T47D (cell line): ENCODE data around the gene FCN1.

Source experiments
- DNase-seq, 2 experiments: peaks; one replicate each; pipeline versions ENCODE4 v3.0.0 to v3.0.0-alpha.2; 2011 to 2012; ENCODE audit warnings: low read depth in 1 of 2, low spot score in 1 of 2
- JUND ChIP-seq: IDR thresholded peaks from 2 replicates; pipeline ENCODE4 v1.6.1; 2012; ENCODE audit warnings: low read depth
- in situ Hi-C: cut with HindIII; loops from 2 replicates; pipeline ENCODE4 v1.10.0; 2016; ENCODE audit warnings: low sequenced_read_pairs, low pct_unique_long_range_greater_than_20kb

FCN1 gene

DNA sequence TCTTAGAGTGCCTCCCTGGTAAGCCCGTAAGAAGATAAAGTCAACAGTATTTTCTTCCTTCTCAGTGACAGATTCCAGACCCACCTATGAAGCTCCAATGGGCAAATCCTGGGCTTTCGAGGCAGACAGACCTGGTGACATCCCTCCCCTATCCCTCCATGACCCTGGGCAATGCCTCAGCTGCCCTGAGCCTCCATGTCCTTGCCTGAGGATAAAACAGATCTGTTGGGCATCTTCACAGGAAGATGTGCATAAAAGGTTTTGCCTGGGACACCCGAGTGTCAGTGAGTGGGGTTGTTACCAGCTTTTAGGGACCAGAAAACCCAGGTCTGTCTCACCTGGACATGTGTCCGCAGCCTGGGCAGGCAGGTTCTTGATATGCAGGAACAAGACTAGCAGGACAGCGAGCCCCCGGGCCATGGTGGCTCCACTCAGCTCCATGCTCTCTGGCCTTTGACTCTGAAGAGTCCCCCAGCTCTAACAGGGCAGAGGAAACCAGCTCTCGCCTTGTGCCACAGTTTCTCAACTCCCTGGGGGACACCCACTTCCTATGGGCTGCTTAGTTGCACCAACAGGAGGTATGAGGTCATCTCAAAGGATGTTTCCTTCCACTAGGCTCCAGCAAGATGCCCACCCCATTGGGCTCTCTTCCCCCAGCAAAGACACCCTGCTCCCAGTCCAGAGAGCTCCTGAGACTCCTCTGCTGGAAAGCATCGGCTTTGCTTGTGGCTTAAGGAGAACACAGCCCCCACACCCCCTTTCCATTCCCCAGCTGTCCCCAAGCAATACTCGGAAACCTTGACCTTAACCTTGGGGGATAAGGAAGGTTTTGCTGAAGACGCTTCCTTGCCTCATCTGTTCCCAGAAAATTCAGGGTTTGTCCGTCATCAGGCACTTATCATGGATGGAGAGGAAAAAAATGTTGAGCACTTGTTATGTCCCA is at the start of gene FCN1:
Gene FCN1 (minus strand): TSS at position 482 of the 943 bp plus-strand sequence. CDS start 41 bp downstream, at position 441.
- no peak for DNase-seq
- in situ Hi-C loops, result no loop called here
- TF ChIP-seq JUND, result no peak

DNA sequence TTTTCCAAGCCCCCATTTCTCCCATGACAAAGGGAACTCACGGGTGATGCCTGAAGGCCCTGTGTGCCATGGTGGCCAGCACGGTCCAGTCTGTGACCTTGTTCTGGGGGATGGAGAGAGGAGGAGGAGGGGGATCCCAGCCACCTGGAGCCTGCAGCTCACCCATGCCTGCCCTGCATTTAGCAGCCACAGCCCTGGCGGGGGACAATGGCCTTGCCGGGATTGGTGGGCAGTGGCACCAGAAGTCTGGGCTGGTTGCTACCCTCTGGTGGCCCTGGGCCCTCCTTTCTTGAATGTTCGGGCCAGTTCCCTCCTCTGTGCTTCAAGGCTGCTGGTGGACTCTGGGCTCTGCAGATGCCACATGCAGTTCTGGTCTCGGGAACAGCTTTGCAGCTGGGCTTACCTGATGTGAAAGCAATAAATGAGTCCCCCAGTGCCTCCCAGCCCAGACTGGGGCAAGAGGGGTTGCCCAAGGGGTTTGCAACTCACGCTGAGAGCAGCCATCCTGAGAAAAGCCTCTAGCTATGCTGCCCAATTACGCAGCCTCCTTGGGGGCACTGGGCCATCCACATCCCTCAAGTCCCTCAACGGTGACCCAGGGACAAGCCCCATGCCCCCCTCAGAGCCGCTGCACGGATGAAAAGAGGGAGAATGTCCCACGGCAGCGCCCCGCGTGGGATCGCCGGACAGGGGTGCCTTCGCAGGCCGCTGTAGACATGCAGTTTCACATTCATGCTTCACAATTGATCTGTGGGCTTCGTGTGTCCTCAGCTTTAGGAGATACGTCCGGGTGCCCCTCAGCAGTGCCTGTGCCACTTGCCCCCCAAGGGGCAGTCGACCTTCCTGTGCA is 49.2 kb upstream of the FCN1 start:
- no peak for TF ChIP-seq JUND
- in situ Hi-C loops, result no loop called here
- no peak for DNase-seq

DNA sequence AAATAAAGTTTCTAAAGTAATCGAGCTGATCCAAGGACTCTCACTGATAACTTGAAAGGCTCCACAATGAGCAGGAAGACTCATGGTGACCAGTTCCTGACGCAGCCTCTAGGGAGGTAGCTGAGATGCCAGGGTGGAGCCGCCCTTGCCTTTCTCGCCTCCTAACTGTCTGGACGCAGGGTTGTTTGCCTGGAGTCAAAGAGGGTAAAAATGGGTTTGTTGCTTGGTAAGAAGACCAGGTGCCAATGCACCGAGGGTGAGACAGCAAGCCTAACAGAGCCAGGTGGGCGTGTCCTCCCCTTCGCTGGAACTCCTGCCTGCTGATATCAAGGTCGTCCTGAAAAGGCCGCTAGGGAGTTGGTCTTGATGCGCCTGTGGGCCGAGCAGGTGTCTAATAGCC is 48.6 kb upstream of the FCN1 start:
- in situ Hi-C loops, result no loop called here
- TF ChIP-seq JUND, result no peak
- DNase-seq, result no peak

DNA sequence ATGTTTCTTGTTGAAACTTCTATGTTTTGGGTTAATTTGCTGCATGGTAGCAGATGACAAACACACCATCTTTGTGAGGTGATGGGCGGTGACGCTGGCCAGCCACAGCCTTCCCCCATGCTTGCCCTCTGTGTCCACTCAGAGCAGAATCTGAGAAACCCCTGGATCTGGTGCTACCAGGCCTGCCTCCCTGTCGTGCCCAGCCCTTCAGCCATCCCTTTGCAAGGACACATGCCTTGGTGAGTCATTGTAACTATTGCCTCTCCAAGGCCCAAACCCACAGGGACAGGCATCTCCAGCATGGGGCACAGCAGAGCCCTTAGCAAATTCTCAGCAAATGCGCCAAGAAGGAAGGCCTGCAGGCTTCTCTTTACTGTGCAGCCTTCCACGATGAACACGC is 48.1 kb upstream of the FCN1 start:
- TF ChIP-seq JUND, result no peak
- in situ Hi-C loops, result no loop called here
- no peak for DNase-seq

DNA sequence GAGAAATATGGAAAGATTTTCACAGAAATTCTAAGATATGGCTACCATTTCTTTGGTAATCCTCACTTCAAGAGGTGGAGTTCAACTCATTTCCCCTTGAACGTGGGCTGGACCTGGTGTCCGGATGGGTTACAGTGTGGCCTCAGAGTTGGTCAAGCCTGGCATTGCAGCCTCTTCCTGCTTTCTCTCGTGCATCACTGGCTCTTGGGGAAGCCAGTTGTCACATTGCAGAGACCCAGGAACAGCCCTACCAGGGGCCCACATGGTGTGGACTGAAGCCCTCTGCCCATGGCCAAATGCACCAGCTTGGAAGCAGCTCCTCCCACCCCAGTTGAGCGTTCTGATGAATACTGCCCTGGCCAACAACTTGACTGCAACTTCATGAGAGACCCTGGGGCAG is 47.7 kb upstream of the FCN1 start:
- no peak for TF ChIP-seq JUND

DNA sequence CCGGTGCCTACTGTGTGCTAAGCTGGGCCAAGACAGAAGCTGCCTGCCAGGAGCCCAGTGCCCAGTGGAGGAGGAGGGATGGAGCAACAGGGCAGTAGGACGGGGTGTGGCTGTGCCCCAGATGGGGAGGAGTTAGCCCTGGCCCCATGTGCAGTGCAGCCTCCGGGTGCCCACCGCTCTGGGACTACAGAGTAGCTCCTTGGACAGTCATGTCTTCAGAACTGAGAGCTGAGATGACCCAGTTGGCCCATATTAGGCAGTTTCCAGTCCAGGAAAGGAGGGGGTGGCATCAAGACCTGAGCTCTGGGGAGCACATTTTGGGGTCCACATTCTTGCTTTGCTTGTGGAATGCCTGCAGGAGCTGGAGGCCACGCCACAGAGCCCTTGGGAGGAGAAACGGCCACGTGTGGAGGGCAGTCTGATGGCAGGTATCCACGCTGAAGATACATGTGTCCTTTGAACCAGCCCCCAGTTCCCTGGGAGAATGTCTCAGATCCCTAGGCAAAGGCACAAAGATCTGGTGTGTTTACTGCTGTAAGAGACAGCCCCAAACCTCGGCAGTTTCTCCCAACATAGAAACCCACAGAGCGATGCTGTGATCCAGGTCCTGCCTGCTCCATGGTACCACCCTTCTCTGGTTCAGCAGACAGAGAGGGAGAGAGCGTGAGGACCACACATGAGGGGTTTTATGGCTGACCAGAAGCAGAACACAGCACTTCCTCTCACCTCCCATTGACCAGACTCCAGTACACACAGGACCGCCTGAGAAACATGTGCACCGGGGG is 46.8 kb upstream of the FCN1 start:
- DNase-seq, result no peak
- TF ChIP-seq JUND, result no peak
- in situ Hi-C loops, result no loop called here

More for the DNA sequence above, 47.7 kb upstream of the FCN1 start:
- in situ Hi-C loops, result no loop called here
- no peak for DNase-seq

DNA sequence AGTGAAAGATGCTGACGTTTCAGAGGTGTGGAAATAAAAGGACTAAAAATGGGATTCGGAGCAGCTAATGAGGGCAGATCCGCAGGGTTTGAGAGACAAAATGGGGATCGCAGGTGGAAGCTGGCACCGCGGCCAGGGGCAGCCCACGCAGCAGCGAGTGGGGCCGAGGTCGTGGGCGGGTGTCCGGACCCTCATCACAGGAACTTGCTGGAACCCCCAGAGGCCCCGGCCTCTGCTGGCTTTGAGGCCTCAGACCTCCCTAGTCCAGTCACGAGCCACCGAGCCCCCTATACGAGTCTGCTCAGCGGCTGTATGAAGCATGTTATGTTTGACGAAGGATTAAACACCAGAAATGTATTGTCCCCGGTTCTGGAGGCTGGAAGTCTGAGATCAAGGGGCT is 45.8 kb upstream of the FCN1 start:
- no peak for DNase-seq
- TF ChIP-seq JUND, result no peak
- in situ Hi-C loops, result no loop called here

DNA sequence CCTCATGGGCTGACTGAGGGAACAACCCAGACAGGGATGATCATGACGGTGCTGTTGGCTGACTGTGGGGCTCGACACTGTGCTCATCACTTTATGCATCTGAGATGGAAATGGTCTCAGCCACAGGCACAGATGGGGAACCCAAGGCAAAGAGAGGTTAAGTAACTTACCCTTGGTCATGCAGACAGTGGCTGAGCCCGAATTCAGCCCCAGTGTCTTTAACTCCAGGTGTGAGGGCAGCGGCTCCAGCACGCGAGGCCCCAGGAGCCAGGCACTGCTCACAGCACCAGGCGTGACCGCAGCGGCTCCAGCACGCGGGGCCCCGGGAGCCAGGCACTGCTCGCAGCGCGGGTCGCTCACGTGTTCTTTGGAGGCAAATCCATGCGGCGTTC is 45.3 kb upstream of the FCN1 start:
- in situ Hi-C loops, result no loop called here
- no peak for DNase-seq
- TF ChIP-seq JUND, result no peak

DNA sequence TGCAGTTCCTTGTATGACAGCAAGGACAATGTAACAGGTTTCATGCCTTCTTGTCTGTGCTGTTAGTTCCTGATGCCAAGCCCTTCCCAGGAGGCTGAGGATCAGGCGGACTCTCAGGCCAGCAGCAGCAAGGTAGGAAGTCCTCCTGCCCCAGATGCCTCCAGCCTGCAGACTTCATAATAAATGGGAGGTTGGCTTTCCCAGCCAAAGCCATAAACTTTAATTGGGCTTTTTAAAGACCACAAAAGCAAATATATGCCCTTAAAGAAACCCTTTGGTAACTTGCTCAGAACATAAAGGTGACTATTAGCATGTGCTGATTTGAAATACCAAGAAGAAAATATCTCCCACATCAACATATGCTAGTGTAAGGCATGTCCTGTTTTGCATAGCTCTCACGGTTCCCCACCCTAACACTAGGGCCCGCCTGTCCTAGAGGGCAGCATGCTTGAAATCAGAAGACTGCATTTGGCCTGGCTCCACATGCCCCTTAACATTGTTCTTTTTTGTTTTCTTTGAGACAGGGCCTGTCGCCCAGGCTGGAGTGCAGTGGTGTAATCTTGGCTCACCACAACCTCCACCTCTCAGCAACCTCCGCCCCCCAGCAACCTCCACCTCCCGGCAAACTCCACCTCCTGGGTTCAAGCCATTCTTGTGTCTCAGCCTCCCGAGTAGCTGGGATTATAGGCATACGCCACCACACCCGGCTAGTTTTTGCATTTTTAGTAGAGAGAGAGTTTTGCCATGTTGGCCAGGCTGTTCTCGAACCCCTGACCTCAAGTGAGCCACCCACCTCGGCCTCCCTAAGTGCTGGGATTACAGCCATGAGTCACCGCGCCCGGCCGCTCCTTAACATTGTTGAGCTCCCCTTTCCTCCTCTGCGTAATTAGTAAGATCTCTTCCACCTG is 44.6 kb upstream of the FCN1 start:
- TF ChIP-seq JUND, result no peak
- in situ Hi-C loops, result no loop called here
- no peak for DNase-seq

DNA sequence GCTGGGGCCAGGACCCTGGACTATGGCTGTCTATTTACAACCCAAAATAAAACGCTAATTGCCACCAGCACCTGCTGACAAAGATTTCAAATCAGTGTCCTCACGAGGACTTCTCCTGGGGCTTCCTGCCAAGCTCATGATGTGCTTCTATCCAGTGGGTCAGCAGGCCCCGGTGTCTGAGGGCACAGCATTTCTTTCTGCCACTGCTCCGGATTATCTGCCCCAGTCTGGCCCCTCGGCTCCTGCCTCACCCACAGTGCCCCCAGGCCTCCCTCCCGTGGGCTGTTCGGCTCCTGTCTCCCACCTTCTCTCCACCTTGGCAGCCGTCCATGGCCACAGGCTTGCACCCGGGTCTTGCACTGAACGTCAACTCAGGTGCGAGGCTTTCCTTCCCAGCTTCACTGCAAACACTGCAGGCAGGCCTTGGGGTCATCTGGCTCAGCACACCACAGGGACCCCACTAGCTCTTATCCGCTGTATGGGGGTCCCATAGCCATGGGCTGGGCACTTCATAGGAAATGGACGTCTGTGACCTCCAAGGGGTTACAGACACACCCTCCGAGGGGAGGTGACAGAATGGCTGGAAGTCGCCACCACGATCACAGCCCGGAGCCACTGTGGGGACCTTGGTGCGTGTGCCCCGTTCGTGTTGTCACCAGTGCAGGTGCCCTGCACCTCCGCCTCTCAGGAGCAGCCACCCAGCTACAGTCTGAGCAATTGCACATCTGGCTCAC is 43.8 kb upstream of the FCN1 start:
- DNase-seq, result no peak
- in situ Hi-C loops, result no loop called here
- TF ChIP-seq JUND, result no peak

DNA sequence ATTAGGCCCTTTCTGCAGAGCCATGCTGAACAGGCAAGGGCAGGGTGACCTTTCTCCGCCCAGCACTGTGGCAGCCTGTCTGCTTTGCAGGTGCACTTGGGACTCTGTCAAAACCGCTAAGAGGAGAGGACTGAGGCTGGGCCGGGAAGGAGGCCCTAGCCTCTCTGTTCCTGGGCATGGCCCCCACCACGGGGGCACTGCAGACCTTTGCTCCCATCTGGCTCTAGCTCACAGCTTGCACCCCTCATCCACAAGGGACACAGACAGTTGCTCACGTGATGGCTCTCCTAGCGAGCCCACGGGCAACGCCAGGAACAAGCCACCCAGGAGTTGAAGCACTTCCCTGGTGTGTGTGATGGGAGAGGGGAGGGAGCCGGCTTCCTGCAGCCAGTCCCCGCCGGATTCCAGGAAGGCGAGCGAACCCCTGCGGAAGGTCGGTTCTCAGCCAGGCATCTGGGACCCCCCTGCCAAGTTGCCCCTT is 43.0 kb upstream of the FCN1 start:
- DNase-seq, result no peak
- no peak for TF ChIP-seq JUND
- in situ Hi-C loops, result no loop called here
